B cell (primary cell): ENCODE data around the gene GRIK3. TPM values are rescaled to one million over a fixed set of nuclear protein-coding genes. Genes with fewer than 3 reads are reported as not detected.

Source experiments
- ATAC-seq: fragments of 200-7000 bp; cut with Tn5 transposase; one replicate; pipeline ENCODE4 v1.10.0; 2021; ENCODE audit warnings: low read depth, mild to moderate bottlenecking, moderate number of reproducible peaks, moderate library complexity
- CTCF ChIA-PET: fragments of 350-600 bp; sonication (Branson Sonifier 250); formaldehyde crosslinking; loops from one replicate; lab custom pipeline; 2021; ENCODE audit warnings: antibody characterized with exemption, inconsistent platforms; lab: Charles Lee
- POLR2A ChIA-PET: fragments of 350-600 bp; sonication (Branson Sonifier 250); formaldehyde crosslinking; loops from one replicate; lab custom pipeline; 2021; ENCODE audit warnings: antibody characterized with exemption; lab: Charles Lee
- DNase-seq: peaks from one replicate; pipeline ENCODE4 v3.0.0; 2013
- H2AFZ ChIP-seq: 2 replicates; pipeline ENCODE4 v1.6.1; 2012; ENCODE audit warnings: mild to moderate bottlenecking, low read depth, low read length; ENCODE audit not compliant: insufficient read depth, poor library complexity, severe bottlenecking
- H3K27ac ChIP-seq, 2 donors: 1 replicate in 1 of 2; 2 replicates in 1 of 2; pipeline ENCODE4 v1.5.1; 2012 to 2013; ENCODE audit warnings: low read length in 2 of 2, mild to moderate bottlenecking in 2 of 2, moderate library complexity in 1 of 2
- H3K27me3 ChIP-seq, 4 experiments: fragments of 200-600 bp in 1 of 4; sonication (generic) in 1 of 4; replicated peaks in 1 of 4; 1 replicate in 2 of 4; 2 replicates in 2 of 4; pipeline versions ENCODE4 v1.6.1 to v1.7.0; 2013 to 2016; ENCODE audit warnings: low read length in 3 of 4, mild to moderate bottlenecking in 2 of 4, mixed read lengths in 1 of 4, moderate library complexity in 1 of 4; ENCODE audit not compliant: insufficient read depth in 4 of 4, control insufficient read depth in 3 of 4; ENCODE audit errors: control extremely low read depth in 1 of 4
- H3K36me3 ChIP-seq, 2 experiments: replicated peaks in 1 of 2; 1 replicate in 1 of 2; 2 replicates in 1 of 2; pipeline versions ENCODE4 v1.6.1 to v1.7.1; 2013; ENCODE audit warnings: low read length in 1 of 2; ENCODE audit not compliant: insufficient read depth in 2 of 2, control insufficient read depth in 1 of 2; ENCODE audit errors: control extremely low read depth in 1 of 2, extremely low read depth in 1 of 2
- H3K4me1 ChIP-seq, 2 donors: fragments of 200-600 bp in 1 of 2; sonication (generic) in 1 of 2; 1 replicate in 1 of 2; 2 replicates in 1 of 2; pipeline versions ENCODE4 v1.5.1 to v1.6.1; 2013 to 2017; ENCODE audit warnings: low read length in 2 of 2; ENCODE audit not compliant: control insufficient read depth in 2 of 2, insufficient read depth in 2 of 2
- H3K4me2 ChIP-seq: replicated peaks from 2 replicates; pipeline ENCODE3; 2012; ENCODE audit warnings: mild to moderate bottlenecking, low read depth, low read length; ENCODE audit not compliant: poor library complexity, severe bottlenecking
- H3K4me3 ChIP-seq, 5 experiments: fragments of 200-600 bp in 1 of 5; sonication (generic) in 1 of 5; 1 replicate in 3 of 5; 2 replicates in 2 of 5; pipeline versions ENCODE4 v1.5.1 to v1.7.0; 2011 to 2016; ENCODE audit warnings: low read length in 4 of 5, mild to moderate bottlenecking in 4 of 5, low read depth in 2 of 5, control low read depth in 1 of 5, moderate library complexity in 1 of 5; ENCODE audit not compliant: insufficient read depth in 1 of 5; ENCODE audit errors: control extremely low read depth in 1 of 5, extremely low read depth in 1 of 5
- H3K79me2 ChIP-seq: fragments of 200-600 bp; sonication (generic); one replicate; pipeline ENCODE4 v1.6.0; 2016; ENCODE audit warnings: low read length; ENCODE audit not compliant: control insufficient read depth, insufficient read depth
- H3K9ac ChIP-seq: fragments of 200-600 bp; sonication (generic); 2 replicates; pipeline ENCODE4 v1.6.1; 2017; ENCODE audit warnings: mild to moderate bottlenecking, low read length, moderate library complexity
- H3K9me3 ChIP-seq, 3 donors: one replicate each; pipeline versions ENCODE4 v1.6.1 to v1.7.1; 2013; ENCODE audit warnings: low read length in 2 of 3; ENCODE audit not compliant: control insufficient read depth in 2 of 3, insufficient read depth in 1 of 3; ENCODE audit errors: control extremely low read depth in 1 of 3
- H4K20me1 ChIP-seq: 2 replicates; pipeline ENCODE4 v1.6.0; 2012; ENCODE audit warnings: mild to moderate bottlenecking, low read length; ENCODE audit not compliant: insufficient read depth, control insufficient read depth, poor library complexity, severe bottlenecking
- H3K27ac Mint-ChIP-seq: one replicate; pipeline ENCODE4 v1.8.0; 2021; ENCODE audit warnings: mixed read lengths
- H3K27me3 Mint-ChIP-seq: one replicate; pipeline ENCODE4 v1.8.0; 2021; ENCODE audit warnings: mixed read lengths
- H3K4me1 Mint-ChIP-seq: one replicate; pipeline ENCODE4 v1.8.0; 2021; ENCODE audit warnings: mixed read lengths
- H3K4me3 Mint-ChIP-seq: one replicate; pipeline ENCODE4 v1.8.0; 2021; ENCODE audit warnings: mixed read lengths
- H3K9me3 Mint-ChIP-seq: one replicate; pipeline ENCODE4 v1.8.0; 2022; ENCODE audit warnings: mixed read lengths; ENCODE audit not compliant: insufficient read depth
- CTCF ChIP-seq: fragments of 200-600 bp; IDR thresholded peaks from one replicate; pipeline ENCODE4 v1.8.0; 2022; ENCODE audit warnings: antibody characterized with exemption, mild to moderate bottlenecking
- EZH2 ChIP-seq: IDR thresholded peaks from 2 replicates; pipeline ENCODE4 v1.6.1; 2012; ENCODE audit warnings: borderline replicate concordance, low read depth, mild to moderate bottlenecking, moderate library complexity, low read length; ENCODE audit not compliant: insufficient read depth, poor library complexity, severe bottlenecking
- WGBS: methylation state at CpG from one replicate; pipeline ENCODE4 v1.1.5; 2013; ENCODE audit warnings: missing lambda C conversion rate; ENCODE audit not compliant: insufficient coverage; 5-methylcytosine and 5-hydroxymethylcytosine counted together
- intact Hi-C: fragments of 100-400 bp; cut with micrococcal nuclease; formaldehyde crosslinking; loops from one replicate; pipeline ENCODE4 v1.10.0; 2022
- polyA plus RNA-seq: library from polyadenylated mRNA; depleted of rRNA; stranded (reverse); fragments of >200 nt; gene quantifications from 2 replicates; pipeline ENCODE4 v1.2.3, GENCODE V29; 2012
- total RNA-seq, 2 donors: library from RNA; stranded (reverse); fragments of 120-200 nt in 1 of 2; gene quantifications; 1 replicate in 1 of 2; 2 replicates in 1 of 2; pipeline versions ENCODE4 v1.2.3 to v1.2.4, GENCODE V29; 2013 to 2022

GRIK3 gene
- total and polyA plus RNA-seq, 2 donors (not counting 1 experiment from before 2014, with no cell fraction given): 0.12 to 1.5 TPM

GRCh38 chr1:37078866-37079265, 44.6 kb upstream of the GRIK3 start:
- intact Hi-C loops: no loop called here
- Histone ChIP-seq H3K9me3 (no peaks in the 10 kb centered on the region), H4K20me1 (no peaks in the 10 kb centered on the region), H3K79me2 (no peaks in the 10 kb centered on the region), H3K9ac (no peak overlapping the region), H3K4me3 (no peak overlapping the region), H2AFZ (no peak overlapping the region), H3K4me2 (no peak overlapping the region), H3K36me3 (no peaks in the 10 kb centered on the region), H3K4me1 (no peaks in the 10 kb centered on the region), H3K27me3 (no peaks in the 10 kb centered on the region), H3K27ac (no peak overlapping the region)
- no peak for ATAC-seq
- no peaks in the 10 kb centered on the region for H3K4me1 Mint-ChIP-seq
- H3K27me3 Mint-ChIP-seq: peaks cover 7% of the 10 kb centered on the region
- WGBS: 95% methylated on average over 2 of the region's 2 CpGs
- POLR2A ChIA-PET: no interaction called here
- CTCF ChIA-PET: no interaction called here
- TF ChIP-seq EZH2: no peak
- no peak for TF ChIP-seq CTCF
- DNase-seq: no peak
- H3K9me3 Mint-ChIP-seq: no peaks in the 10 kb centered on the region
- no peak overlapping the region for H3K4me3 Mint-ChIP-seq
- no peak overlapping the region for H3K27ac Mint-ChIP-seq

GRCh38 chr1:37076168-37076567, 41.9 kb upstream of the GRIK3 start:
- DNase-seq: no peak
- Histone ChIP-seq H3K4me3 (no peak overlapping the region), H4K20me1 (no peaks in the 10 kb centered on the region), H3K36me3 (no peaks in the 10 kb centered on the region), H3K27me3 (peaks cover 0 to 3% (median 0%) of the 10 kb centered on the region in 4 experiments), H3K9ac (no peak overlapping the region), H3K9me3 (no peaks in the 10 kb centered on the region), H3K4me2 (no peak overlapping the region), H3K4me1 (no peaks in the 10 kb centered on the region), H2AFZ (no peak overlapping the region), H3K79me2 (no peaks in the 10 kb centered on the region), H3K27ac (no peak overlapping the region)
- H3K27me3 Mint-ChIP-seq: peaks cover 3% of the 10 kb centered on the region
- no peak for TF ChIP-seq EZH2
- TF ChIP-seq CTCF: no peak
- no peaks in the 10 kb centered on the region for H3K9me3 Mint-ChIP-seq
- no peak overlapping the region for H3K4me3 Mint-ChIP-seq
- ChIA-PET CTCF (no interaction called here), POLR2A (no interaction called here)
- intact Hi-C loops: no loop called here
- 72% methylated on average over 2 of the region's 2 CpGs for WGBS
- H3K27ac Mint-ChIP-seq: no peak overlapping the region
- H3K4me1 Mint-ChIP-seq: no peaks in the 10 kb centered on the region
- no peak for ATAC-seq
